H9 (cell line): Measurements from ENCODE around the gene STX8. TPM values are rescaled to one million over a fixed set of nuclear protein-coding genes. Genes with fewer than 3 reads are reported as not detected.

Experiments used
- DNase-seq: peaks from one replicate; pipeline ENCODE4 v3.0.0-alpha.2; 2017
- H2AFZ ChIP-seq: one replicate; pipeline ENCODE4 v1.6.1; 2013; ENCODE audit warnings: mild to moderate bottlenecking, low read length, control low read depth, moderate library complexity
- H2AK5ac ChIP-seq: 2 replicates; pipeline ENCODE4 v1.6.1; 2013; ENCODE audit warnings: low read length, control low read depth, mixed read lengths; ENCODE audit not compliant: insufficient read length
- H2BK120ac ChIP-seq: one replicate; pipeline ENCODE4 v1.6.1; 2013; ENCODE audit warnings: low read depth, mild to moderate bottlenecking, low read length, control low read depth, inconsistent platforms; ENCODE audit not compliant: poor library complexity, severe bottlenecking
- H2BK12ac ChIP-seq: 2 replicates; pipeline ENCODE4 v1.6.1; 2013; ENCODE audit warnings: low read length, control low read depth, mixed read lengths, low read depth; ENCODE audit not compliant: insufficient read length
- H2BK15ac ChIP-seq: 2 replicates; pipeline ENCODE4 v1.6.1; 2013; ENCODE audit warnings: low read depth, low read length, control low read depth
- H2BK20ac ChIP-seq: one replicate; pipeline ENCODE4 v1.6.1; 2013; ENCODE audit warnings: low read depth, mild to moderate bottlenecking, low read length, control low read depth, inconsistent platforms; ENCODE audit not compliant: poor library complexity, severe bottlenecking
- H2BK5ac ChIP-seq: 2 replicates; pipeline ENCODE4 v1.6.1; 2013; ENCODE audit warnings: low read length, control low read depth, mixed read lengths; ENCODE audit not compliant: insufficient read length
- H3K14ac ChIP-seq: 2 replicates; pipeline ENCODE4 v1.6.1; 2013; ENCODE audit warnings: low read length, control low read depth; ENCODE audit not compliant: insufficient read depth
- H3K18ac ChIP-seq: 2 replicates; pipeline ENCODE4 v1.6.1; 2013; ENCODE audit warnings: low read depth, mild to moderate bottlenecking, mixed read lengths, low read length, control low read depth; ENCODE audit not compliant: insufficient read length
- H3K23ac ChIP-seq: 2 replicates; pipeline ENCODE4 v1.6.1; 2013; ENCODE audit warnings: low read length, control low read depth, mixed read lengths, low read depth; ENCODE audit not compliant: insufficient read length
- H3K23me2 ChIP-seq: 2 replicates; pipeline ENCODE4 v1.6.1; 2013; ENCODE audit warnings: low read depth, mild to moderate bottlenecking, mixed read lengths, low read length, control low read depth; ENCODE audit not compliant: insufficient read length, poor library complexity, severe bottlenecking
- H3K27ac ChIP-seq: 2 replicates; pipeline ENCODE4 v1.5.1; 2013; ENCODE audit warnings: low read length, control low read depth, mixed read lengths, low read depth; ENCODE audit not compliant: insufficient read length
- H3K27me3 ChIP-seq: 2 replicates; pipeline ENCODE4 v1.6.1; 2013; ENCODE audit warnings: low read length, control low read depth, inconsistent platforms; ENCODE audit not compliant: insufficient read depth
- H3K4ac ChIP-seq: 2 replicates; pipeline ENCODE4 v1.6.1; 2013; ENCODE audit warnings: low read depth, mild to moderate bottlenecking, control low read depth, inconsistent platforms, low read length, moderate library complexity
- H3K4me1 ChIP-seq: 2 replicates; pipeline ENCODE4 v1.6.1; 2013; ENCODE audit warnings: low read length, control low read depth, inconsistent platforms; ENCODE audit not compliant: insufficient read depth
- H3K4me2 ChIP-seq: 2 replicates; pipeline ENCODE4 v1.6.1; 2013; ENCODE audit warnings: low read length, control low read depth, mixed read lengths; ENCODE audit not compliant: insufficient read length, insufficient read depth
- H3K56ac ChIP-seq: 2 replicates; pipeline ENCODE4 v1.6.1; 2013; ENCODE audit warnings: low read depth, mild to moderate bottlenecking, mixed read lengths, low read length, control low read depth; ENCODE audit not compliant: insufficient read length
- H3K79me1 ChIP-seq: 2 replicates; pipeline ENCODE4 v1.6.1; 2013; ENCODE audit warnings: low read depth, mild to moderate bottlenecking, moderate library complexity, low read length, control low read depth, inconsistent platforms; ENCODE audit not compliant: insufficient read depth, poor library complexity, severe bottlenecking
- H3K79me2 ChIP-seq: 2 replicates; pipeline ENCODE4 v1.6.1; 2013; ENCODE audit warnings: low read length, control low read depth, inconsistent platforms; ENCODE audit not compliant: insufficient read depth
- H3K9ac ChIP-seq: 2 replicates; pipeline ENCODE4 v1.6.1; 2013; ENCODE audit warnings: low read length, control low read depth, mixed read lengths; ENCODE audit not compliant: insufficient read length; ENCODE audit errors: extremely low read depth
- H3K9me3 ChIP-seq: one replicate; pipeline ENCODE4 v1.6.1; 2013; ENCODE audit warnings: low read depth, low read length, inconsistent platforms; ENCODE audit not compliant: control insufficient read depth
- H3T11ph ChIP-seq: one replicate; pipeline ENCODE4 v1.6.1; 2013; ENCODE audit warnings: mild to moderate bottlenecking, low read length, control low read depth, inconsistent platforms
- H4K20me1 ChIP-seq: one replicate; pipeline ENCODE4 v1.6.1; 2013; ENCODE audit not compliant: control insufficient read depth, insufficient read length, insufficient read depth
- H4K5ac ChIP-seq: 2 replicates; pipeline ENCODE4 v1.6.1; 2013; ENCODE audit warnings: low read depth, mild to moderate bottlenecking, mixed read lengths, low read length, control low read depth; ENCODE audit not compliant: insufficient read length
- H4K8ac ChIP-seq: replicated peaks from 2 replicates; pipeline ENCODE4 v1.6.1; 2013; ENCODE audit warnings: low read length, control low read depth, mixed read lengths, low read depth; ENCODE audit not compliant: insufficient read length
- H4K91ac ChIP-seq: 2 replicates; pipeline ENCODE4 v1.6.1; 2013; ENCODE audit warnings: low read depth, mild to moderate bottlenecking, moderate library complexity, mixed read lengths, low read length, control low read depth; ENCODE audit not compliant: insufficient read length
- H3K27ac Mint-ChIP-seq, 3 experiments: 2 replicates in 2 of 3; 3 replicates in 1 of 3; pipeline ENCODE4 v1.8.0; 2020 to 2021; ENCODE audit warnings: mixed read lengths in 3 of 3, mild to moderate bottlenecking in 1 of 3, moderate library complexity in 1 of 3
- H3K27me3 Mint-ChIP-seq: 2 replicates; pipeline ENCODE4 v1.8.0; 2021; ENCODE audit warnings: low read depth, mild to moderate bottlenecking, moderate library complexity, mixed read lengths
- H3K36me3 Mint-ChIP-seq, 3 experiments: 2 replicates in 2 of 3; 3 replicates in 1 of 3; pipeline ENCODE4 v1.8.0; 2020 to 2021; ENCODE audit warnings: low read depth in 3 of 3, mixed read lengths in 3 of 3; ENCODE audit not compliant: insufficient read depth in 1 of 3
- H3K4me1 Mint-ChIP-seq, 2 experiments: 2 replicates each; pipeline ENCODE4 v1.8.0; 2020; ENCODE audit warnings: mixed read lengths in 2 of 2
- H3K4me3 Mint-ChIP-seq, 2 experiments: 2 replicates in 1 of 2; 3 replicates in 1 of 2; pipeline ENCODE4 v1.8.0; 2020 to 2021; ENCODE audit warnings: mild to moderate bottlenecking in 2 of 2, mixed read lengths in 2 of 2, moderate library complexity in 1 of 2
- H3K9me3 Mint-ChIP-seq, 2 experiments: 2 replicates in 1 of 2; 3 replicates in 1 of 2; pipeline ENCODE4 v1.8.0; 2020; ENCODE audit warnings: mild to moderate bottlenecking in 2 of 2, mixed read lengths in 2 of 2, moderate library complexity in 1 of 2
- WGBS: extraction: QIAGEN DNeasy Blood & Tissue Kit; methylation state at CpG from one replicate; pipeline ENCODE4 v1.1.7; 2013; ENCODE audit warnings: missing lambda C conversion rate, low lambda C conversion rate, mixed read lengths; ENCODE audit not compliant: insufficient read length; ENCODE audit errors: extremely low coverage; 5-methylcytosine and 5-hydroxymethylcytosine counted together
- total RNA-seq: library from RNA; stranded (reverse); gene quantifications from 2 replicates; pipeline ENCODE4 v1.2.1, GENCODE V29; 2021
- TF ChIP-seq, protein P1 (sequence below): fragments of 200-600 bp; sonication (generic); conservative IDR thresholded peaks from 3 replicates; pipeline ENCODE4 v1.8.0; 2021; ENCODE audit warnings: antibody characterized with exemption, mild to moderate bottlenecking

The STX8 gene
- total RNA-seq, 1 experiment from 2014 or later = 55.1 TPM

GRCh38 chr17:9487406-9487805 lies 88.2 kb downstream of the STX8 start:
- Histone ChIP-seq H3K18ac (no peak overlapping the region), H4K5ac (no peak overlapping the region), H2BK120ac (no peak overlapping the region), H3K9ac (no peak overlapping the region), H3K56ac (no peak overlapping the region), H4K8ac (no peak overlapping the region), H3K23ac (no peak overlapping the region), H3K4ac (no peak overlapping the region), H2BK5ac (no peak overlapping the region), H3K4me1 (no peaks in the 10 kb centered on the region), H2BK12ac (no peak overlapping the region), H3T11ph (no peak overlapping the region), H2BK15ac (no peak overlapping the region), H4K91ac (no peak overlapping the region), H2AFZ (no peak overlapping the region), H3K79me2 (no peaks in the 10 kb centered on the region), H3K14ac (no peak overlapping the region), H2BK20ac (no peak overlapping the region), H3K9me3 (no peaks in the 10 kb centered on the region), H4K20me1 (no peaks in the 10 kb centered on the region), H3K23me2 (no peaks in the 10 kb centered on the region), H3K27me3 (no peaks in the 10 kb centered on the region), H3K79me1 (no peaks in the 10 kb centered on the region), H2AK5ac (no peak overlapping the region), H3K27ac (no peak overlapping the region), H3K4me2 (no peak overlapping the region)
- Mint-ChIP-seq H3K27me3 (no peaks in the 10 kb centered on the region), H3K36me3 (peaks cover 2 to 8% (median 7%) of the 10 kb centered on the region in 3 experiments; a peak in 4 of 7 replicates), H3K27ac (peak overlapping the region in 2 of 3 experiments; percentile 13 to 36; a peak in 3 of 7 replicates), H3K9me3 (no peaks in the 10 kb centered on the region), H3K4me1 (no peaks in the 10 kb centered on the region), H3K4me3 (no peak overlapping the region)
- TF ChIP-seq, protein P1, sequence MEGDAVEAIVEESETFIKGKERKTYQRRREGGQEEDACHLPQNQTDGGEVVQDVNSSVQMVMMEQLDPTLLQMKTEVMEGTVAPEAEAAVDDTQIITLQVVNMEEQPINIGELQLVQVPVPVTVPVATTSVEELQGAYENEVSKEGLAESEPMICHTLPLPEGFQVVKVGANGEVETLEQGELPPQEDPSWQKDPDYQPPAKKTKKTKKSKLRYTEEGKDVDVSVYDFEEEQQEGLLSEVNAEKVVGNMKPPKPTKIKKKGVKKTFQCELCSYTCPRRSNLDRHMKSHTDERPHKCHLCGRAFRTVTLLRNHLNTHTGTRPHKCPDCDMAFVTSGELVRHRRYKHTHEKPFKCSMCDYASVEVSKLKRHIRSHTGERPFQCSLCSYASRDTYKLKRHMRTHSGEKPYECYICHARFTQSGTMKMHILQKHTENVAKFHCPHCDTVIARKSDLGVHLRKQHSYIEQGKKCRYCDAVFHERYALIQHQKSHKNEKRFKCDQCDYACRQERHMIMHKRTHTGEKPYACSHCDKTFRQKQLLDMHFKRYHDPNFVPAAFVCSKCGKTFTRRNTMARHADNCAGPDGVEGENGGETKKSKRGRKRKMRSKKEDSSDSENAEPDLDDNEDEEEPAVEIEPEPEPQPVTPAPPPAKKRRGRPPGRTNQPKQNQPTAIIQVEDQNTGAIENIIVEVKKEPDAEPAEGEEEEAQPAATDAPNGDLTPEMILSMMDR = no peak
- WGBS = no CpG with 5 or more reads among the region's 7 CpGs
- DNase-seq = no peak
